ENCODE measurements around the gene OGFOD2. TPM values are rescaled to one million over a fixed set of nuclear protein-coding genes. Genes with fewer than 3 reads are reported as not detected.

OGFOD2 gene
- total RNA-seq, 1 experiment from 2014 or later = 79.9 TPM

- in situ Hi-C loops (cut with HindIII; ENCODE audit: low pct_unique_long_range_greater_than_20kb, low sequenced_read_pairs) = no loop called here
Measured at GRCh38 chr12:122983789-122984515, 8.9 kb downstream of the OGFOD2 start.

DNA sequence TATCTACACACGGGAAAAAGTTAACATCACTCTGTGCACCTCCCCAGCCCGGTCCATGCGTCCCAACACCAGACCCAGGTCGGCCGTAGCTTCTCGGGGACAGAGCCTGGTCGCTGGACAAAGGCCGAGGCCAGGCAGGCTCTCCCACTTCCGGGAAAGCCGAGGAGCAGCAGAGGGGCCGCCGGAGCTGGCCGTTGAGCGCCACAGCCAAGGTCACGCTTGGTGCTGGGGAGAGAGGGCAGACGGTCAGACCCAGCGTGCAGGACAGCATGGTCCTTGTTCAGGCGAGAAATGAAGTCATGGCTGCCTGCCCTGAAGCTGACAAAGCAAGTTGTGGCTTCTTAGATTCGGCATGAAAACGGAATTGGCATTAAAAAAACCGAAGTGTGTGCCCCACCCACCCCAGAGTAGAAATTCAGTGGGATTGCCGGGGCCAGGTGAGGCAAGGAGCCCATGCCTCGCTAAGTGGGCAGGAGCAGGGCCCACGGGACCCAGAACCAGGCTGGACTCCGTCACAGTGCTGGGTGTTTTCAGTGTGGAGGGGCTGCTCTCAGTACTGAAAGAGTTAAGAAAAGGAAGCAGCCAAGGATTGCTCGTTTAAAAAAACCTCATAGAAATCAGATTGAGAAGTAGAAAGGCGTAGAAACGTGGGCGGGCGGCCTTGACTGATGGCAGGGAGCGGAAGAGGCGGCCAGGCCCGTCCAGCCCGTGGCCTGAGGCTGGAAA lies 9.7 kb downstream of the OGFOD2 start:
- in situ Hi-C loops (cut with HindIII; ENCODE audit: low pct_unique_long_range_greater_than_20kb, low sequenced_read_pairs) = no loop called here
- no peak for DNase-seq (ENCODE audit: low read depth)

More at GRCh38 chr12:122983789-122984515, 8.9 kb downstream of the OGFOD2 start:
- DNase-seq (ENCODE audit: low read depth) = no peak

- DNase-seq (ENCODE audit: low read depth) = no peak
- in situ Hi-C loops (cut with HindIII; ENCODE audit: low pct_unique_long_range_greater_than_20kb, low sequenced_read_pairs) = no loop called here
Measured at GRCh38 chr12:122985338-122986257, 10.6 kb downstream of the OGFOD2 start.

DNA sequence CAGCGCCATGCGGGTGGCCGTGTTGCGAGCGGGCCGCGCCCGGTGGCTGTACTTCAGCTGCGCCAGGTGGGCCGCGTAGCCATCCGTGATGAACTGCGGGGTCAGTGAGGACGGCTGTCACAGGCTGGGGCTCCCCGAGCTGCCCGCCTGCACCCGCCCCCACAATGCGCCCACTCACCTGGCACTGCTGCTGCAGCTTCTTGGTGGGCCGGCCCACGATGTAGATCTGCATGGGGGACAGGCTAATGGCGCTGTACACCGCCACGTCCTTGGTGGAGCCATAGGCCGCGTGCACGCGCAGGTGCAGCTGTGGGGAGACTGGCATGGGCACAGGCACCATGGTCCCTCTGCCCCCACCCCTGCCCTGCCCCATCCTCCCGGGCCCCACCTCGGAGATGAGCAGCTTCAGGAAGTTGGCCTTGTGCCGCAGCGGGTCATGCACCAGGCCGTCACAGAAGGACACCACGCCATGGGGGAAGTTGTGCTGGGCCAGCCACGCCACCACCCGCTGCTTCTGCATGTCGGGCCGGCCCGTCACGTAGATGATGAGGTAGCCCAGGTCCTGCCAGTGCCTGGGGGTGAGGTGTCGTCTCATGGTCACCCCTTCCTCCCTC lies 11.3 kb downstream of the OGFOD2 start:
- in situ Hi-C loops (cut with HindIII; ENCODE audit: low pct_unique_long_range_greater_than_20kb, low sequenced_read_pairs) = no loop called here
- no peak for DNase-seq (ENCODE audit: low read depth)

- no peak for DNase-seq (ENCODE audit: low read depth)
- in situ Hi-C loops (cut with HindIII; ENCODE audit: low pct_unique_long_range_greater_than_20kb, low sequenced_read_pairs) = no loop called here
Measured at GRCh38 chr12:122987086-122987951, 12.3 kb downstream of the OGFOD2 start.

GRCh38 chr12:122988036-122988435 lies 13.0 kb downstream of the OGFOD2 start:
- in situ Hi-C loops (cut with HindIII; ENCODE audit: low pct_unique_long_range_greater_than_20kb, low sequenced_read_pairs) = no loop called here
- no peak for DNase-seq (ENCODE audit: low read depth)

DNA sequence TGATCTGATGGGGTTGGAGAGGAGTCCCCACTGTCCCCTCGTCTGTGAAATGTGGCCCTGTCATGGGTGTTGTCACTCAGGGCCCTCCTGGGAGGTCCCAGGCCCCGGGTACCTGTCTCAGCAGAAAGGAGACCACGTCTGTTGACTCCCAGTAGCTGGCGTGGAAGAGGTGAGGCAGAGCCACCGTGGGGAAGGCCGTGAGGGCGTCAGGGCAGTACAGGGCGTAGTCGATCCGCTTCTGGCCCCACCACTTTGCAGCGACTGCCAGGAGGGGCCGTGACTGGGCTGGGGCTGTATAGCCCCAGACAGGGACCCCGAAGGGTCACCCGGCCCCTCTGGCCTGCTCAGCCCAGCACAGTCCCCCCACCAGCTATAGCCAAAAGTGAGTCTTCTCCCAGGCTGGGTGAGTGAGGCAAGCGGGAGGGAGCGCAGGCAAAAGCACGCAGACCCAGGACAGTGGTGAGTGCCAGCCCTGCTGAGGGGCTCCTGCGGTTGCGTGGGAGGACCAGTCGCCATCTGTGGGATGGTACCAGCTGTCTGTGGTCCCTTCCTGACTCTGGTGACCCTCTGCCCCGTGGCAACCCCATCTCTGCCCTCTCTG lies 13.7 kb downstream of the OGFOD2 start:
- no peak for DNase-seq (ENCODE audit: low read depth)
- in situ Hi-C loops (cut with HindIII; ENCODE audit: low pct_unique_long_range_greater_than_20kb, low sequenced_read_pairs) = no loop called here

- in situ Hi-C loops (cut with HindIII; ENCODE audit: low pct_unique_long_range_greater_than_20kb, low sequenced_read_pairs) = no loop called here
- DNase-seq (ENCODE audit: low read depth) = no peak
Measured at GRCh38 chr12:122989225-122989839, 14.3 kb downstream of the OGFOD2 start.

- in situ Hi-C loops (cut with HindIII; ENCODE audit: low pct_unique_long_range_greater_than_20kb, low sequenced_read_pairs) = no loop called here
- DNase-seq (ENCODE audit: low read depth) = no peak
Measured at GRCh38 chr12:122989874-122990419, 14.9 kb downstream of the OGFOD2 start.

- in situ Hi-C loops (cut with HindIII; ENCODE audit: low pct_unique_long_range_greater_than_20kb, low sequenced_read_pairs) = no loop called here
- DNase-seq (ENCODE audit: low read depth) = no peak
Measured at GRCh38 chr12:122990561-122990960, 15.5 kb downstream of the OGFOD2 start.

- in situ Hi-C loops (cut with HindIII; ENCODE audit: low pct_unique_long_range_greater_than_20kb, low sequenced_read_pairs) = no loop called here
Measured at GRCh38 chr12:122990961-122991622, 16.0 kb downstream of the OGFOD2 start.

DNA sequence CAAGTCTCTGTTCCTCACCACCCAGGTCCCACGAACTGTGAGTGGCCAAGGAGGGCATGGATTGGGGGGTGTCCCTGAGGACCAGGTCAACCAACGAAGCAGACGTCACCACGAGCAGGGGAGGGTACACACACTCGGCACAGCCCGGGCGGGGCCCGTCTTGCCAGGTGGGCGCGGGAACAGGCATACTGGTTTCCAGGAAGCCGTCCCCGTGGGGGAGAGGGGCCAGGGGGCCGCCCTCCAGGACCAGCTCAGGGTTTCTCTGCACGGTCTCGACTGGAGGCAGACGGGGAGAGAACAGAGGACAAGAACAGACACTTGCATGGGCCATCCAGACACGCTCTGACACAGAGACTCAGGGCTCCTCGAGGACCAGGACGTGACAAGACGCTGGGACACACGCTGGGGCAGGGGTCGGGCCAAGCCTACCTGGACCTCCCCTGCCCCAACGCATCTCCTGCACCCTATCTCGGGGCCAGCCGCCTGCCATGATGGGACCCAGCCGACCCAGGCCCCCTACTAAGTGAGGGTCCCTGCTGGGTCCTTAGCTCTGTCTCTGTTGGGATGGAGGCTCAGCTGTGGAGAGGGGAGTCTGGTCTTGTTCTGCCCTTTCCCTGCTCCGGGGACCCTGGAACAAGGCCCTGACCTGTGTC lies 16.7 kb downstream of the OGFOD2 start:
- in situ Hi-C loops (cut with HindIII; ENCODE audit: low pct_unique_long_range_greater_than_20kb, low sequenced_read_pairs) = no loop called here
- no peak for DNase-seq (ENCODE audit: low read depth)

More at GRCh38 chr12:122990961-122991622, 16.0 kb downstream of the OGFOD2 start:
- DNase-seq (ENCODE audit: low read depth) = no peak

GRCh38 chr12:122992386-122992785 lies 17.3 kb downstream of the OGFOD2 start:
- no peak for DNase-seq (ENCODE audit: low read depth)
- in situ Hi-C loops (cut with HindIII; ENCODE audit: low pct_unique_long_range_greater_than_20kb, low sequenced_read_pairs) = no loop called here

GRCh38 chr12:122994140-122994675 lies 19.2 kb downstream of the OGFOD2 start:
- in situ Hi-C loops (cut with HindIII; ENCODE audit: low pct_unique_long_range_greater_than_20kb, low sequenced_read_pairs) = no loop called here
- DNase-seq (ENCODE audit: low read depth) = no peak

GRCh38 chr12:122994781-122995502 lies 19.9 kb downstream of the OGFOD2 start:
- in situ Hi-C loops (cut with HindIII; ENCODE audit: low pct_unique_long_range_greater_than_20kb, low sequenced_read_pairs) = no loop called here

More at GRCh38 chr12:122994781-122995502, 19.9 kb downstream of the OGFOD2 start:
- no peak for DNase-seq (ENCODE audit: low read depth)
